H9 (cell line): ENCODE measurements around the gene GPATCH3. TPM values are rescaled to one million over a fixed set of nuclear protein-coding genes. Genes with fewer than 3 reads are reported as not detected.

Experiments
- DNase-seq: peaks from one replicate; pipeline ENCODE4 v3.0.0-alpha.2; 2017
- H2AFZ ChIP-seq: one replicate; pipeline ENCODE4 v1.6.1; 2013; ENCODE audit warnings: mild to moderate bottlenecking, low read length, control low read depth, moderate library complexity
- H2AK5ac ChIP-seq: 2 replicates; pipeline ENCODE4 v1.6.1; 2013; ENCODE audit warnings: low read length, control low read depth, mixed read lengths; ENCODE audit not compliant: insufficient read length
- H2BK120ac ChIP-seq: one replicate; pipeline ENCODE4 v1.6.1; 2013; ENCODE audit warnings: low read depth, mild to moderate bottlenecking, low read length, control low read depth, inconsistent platforms; ENCODE audit not compliant: poor library complexity, severe bottlenecking
- H2BK12ac ChIP-seq: 2 replicates; pipeline ENCODE4 v1.6.1; 2013; ENCODE audit warnings: low read length, control low read depth, mixed read lengths, low read depth; ENCODE audit not compliant: insufficient read length
- H2BK15ac ChIP-seq: 2 replicates; pipeline ENCODE4 v1.6.1; 2013; ENCODE audit warnings: low read depth, low read length, control low read depth
- H2BK20ac ChIP-seq: one replicate; pipeline ENCODE4 v1.6.1; 2013; ENCODE audit warnings: low read depth, mild to moderate bottlenecking, low read length, control low read depth, inconsistent platforms; ENCODE audit not compliant: poor library complexity, severe bottlenecking
- H2BK5ac ChIP-seq: 2 replicates; pipeline ENCODE4 v1.6.1; 2013; ENCODE audit warnings: low read length, control low read depth, mixed read lengths; ENCODE audit not compliant: insufficient read length
- H3K14ac ChIP-seq: 2 replicates; pipeline ENCODE4 v1.6.1; 2013; ENCODE audit warnings: low read length, control low read depth; ENCODE audit not compliant: insufficient read depth
- H3K18ac ChIP-seq: 2 replicates; pipeline ENCODE4 v1.6.1; 2013; ENCODE audit warnings: low read depth, mild to moderate bottlenecking, mixed read lengths, low read length, control low read depth; ENCODE audit not compliant: insufficient read length
- H3K23ac ChIP-seq: 2 replicates; pipeline ENCODE4 v1.6.1; 2013; ENCODE audit warnings: low read length, control low read depth, mixed read lengths, low read depth; ENCODE audit not compliant: insufficient read length
- H3K23me2 ChIP-seq: 2 replicates; pipeline ENCODE4 v1.6.1; 2013; ENCODE audit warnings: low read depth, mild to moderate bottlenecking, mixed read lengths, low read length, control low read depth; ENCODE audit not compliant: insufficient read length, poor library complexity, severe bottlenecking
- H3K27ac ChIP-seq: 2 replicates; pipeline ENCODE4 v1.5.1; 2013; ENCODE audit warnings: low read length, control low read depth, mixed read lengths, low read depth; ENCODE audit not compliant: insufficient read length
- H3K27me3 ChIP-seq: 2 replicates; pipeline ENCODE4 v1.6.1; 2013; ENCODE audit warnings: low read length, control low read depth, inconsistent platforms; ENCODE audit not compliant: insufficient read depth
- H3K4ac ChIP-seq: 2 replicates; pipeline ENCODE4 v1.6.1; 2013; ENCODE audit warnings: low read depth, mild to moderate bottlenecking, control low read depth, inconsistent platforms, low read length, moderate library complexity
- H3K4me1 ChIP-seq: 2 replicates; pipeline ENCODE4 v1.6.1; 2013; ENCODE audit warnings: low read length, control low read depth, inconsistent platforms; ENCODE audit not compliant: insufficient read depth
- H3K4me2 ChIP-seq: 2 replicates; pipeline ENCODE4 v1.6.1; 2013; ENCODE audit warnings: low read length, control low read depth, mixed read lengths; ENCODE audit not compliant: insufficient read length, insufficient read depth
- H3K56ac ChIP-seq: 2 replicates; pipeline ENCODE4 v1.6.1; 2013; ENCODE audit warnings: low read depth, mild to moderate bottlenecking, mixed read lengths, low read length, control low read depth; ENCODE audit not compliant: insufficient read length
- H3K79me1 ChIP-seq: 2 replicates; pipeline ENCODE4 v1.6.1; 2013; ENCODE audit warnings: low read depth, mild to moderate bottlenecking, moderate library complexity, low read length, control low read depth, inconsistent platforms; ENCODE audit not compliant: insufficient read depth, poor library complexity, severe bottlenecking
- H3K79me2 ChIP-seq: 2 replicates; pipeline ENCODE4 v1.6.1; 2013; ENCODE audit warnings: low read length, control low read depth, inconsistent platforms; ENCODE audit not compliant: insufficient read depth
- H3K9ac ChIP-seq: 2 replicates; pipeline ENCODE4 v1.6.1; 2013; ENCODE audit warnings: low read length, control low read depth, mixed read lengths; ENCODE audit not compliant: insufficient read length; ENCODE audit errors: extremely low read depth
- H3K9me3 ChIP-seq: one replicate; pipeline ENCODE4 v1.6.1; 2013; ENCODE audit warnings: low read depth, low read length, inconsistent platforms; ENCODE audit not compliant: control insufficient read depth
- H3T11ph ChIP-seq: one replicate; pipeline ENCODE4 v1.6.1; 2013; ENCODE audit warnings: mild to moderate bottlenecking, low read length, control low read depth, inconsistent platforms
- H4K20me1 ChIP-seq: one replicate; pipeline ENCODE4 v1.6.1; 2013; ENCODE audit not compliant: control insufficient read depth, insufficient read length, insufficient read depth
- H4K5ac ChIP-seq: 2 replicates; pipeline ENCODE4 v1.6.1; 2013; ENCODE audit warnings: low read depth, mild to moderate bottlenecking, mixed read lengths, low read length, control low read depth; ENCODE audit not compliant: insufficient read length
- H4K8ac ChIP-seq: replicated peaks from 2 replicates; pipeline ENCODE4 v1.6.1; 2013; ENCODE audit warnings: low read length, control low read depth, mixed read lengths, low read depth; ENCODE audit not compliant: insufficient read length
- H4K91ac ChIP-seq: 2 replicates; pipeline ENCODE4 v1.6.1; 2013; ENCODE audit warnings: low read depth, mild to moderate bottlenecking, moderate library complexity, mixed read lengths, low read length, control low read depth; ENCODE audit not compliant: insufficient read length
- H3K27ac Mint-ChIP-seq, 3 experiments: 2 replicates in 2 of 3; 3 replicates in 1 of 3; pipeline ENCODE4 v1.8.0; 2020 to 2021; ENCODE audit warnings: mixed read lengths in 3 of 3, mild to moderate bottlenecking in 1 of 3, moderate library complexity in 1 of 3
- H3K27me3 Mint-ChIP-seq: 2 replicates; pipeline ENCODE4 v1.8.0; 2021; ENCODE audit warnings: low read depth, mild to moderate bottlenecking, moderate library complexity, mixed read lengths
- H3K36me3 Mint-ChIP-seq, 3 experiments: 2 replicates in 2 of 3; 3 replicates in 1 of 3; pipeline ENCODE4 v1.8.0; 2020 to 2021; ENCODE audit warnings: low read depth in 3 of 3, mixed read lengths in 3 of 3; ENCODE audit not compliant: insufficient read depth in 1 of 3
- H3K4me1 Mint-ChIP-seq, 2 experiments: 2 replicates each; pipeline ENCODE4 v1.8.0; 2020; ENCODE audit warnings: mixed read lengths in 2 of 2
- H3K4me3 Mint-ChIP-seq, 2 experiments: 2 replicates in 1 of 2; 3 replicates in 1 of 2; pipeline ENCODE4 v1.8.0; 2020 to 2021; ENCODE audit warnings: mild to moderate bottlenecking in 2 of 2, mixed read lengths in 2 of 2, moderate library complexity in 1 of 2
- H3K9me3 Mint-ChIP-seq, 2 experiments: 2 replicates in 1 of 2; 3 replicates in 1 of 2; pipeline ENCODE4 v1.8.0; 2020; ENCODE audit warnings: mild to moderate bottlenecking in 2 of 2, mixed read lengths in 2 of 2, moderate library complexity in 1 of 2
- CTCF ChIP-seq: fragments of 200-600 bp; sonication (generic); conservative IDR thresholded peaks from 3 replicates; pipeline ENCODE4 v1.8.0; 2021; ENCODE audit warnings: antibody characterized with exemption, mild to moderate bottlenecking
- WGBS: extraction: QIAGEN DNeasy Blood & Tissue Kit; methylation state at CpG from one replicate; pipeline ENCODE4 v1.1.7; 2013; ENCODE audit warnings: missing lambda C conversion rate, low lambda C conversion rate, mixed read lengths; ENCODE audit not compliant: insufficient read length; ENCODE audit errors: extremely low coverage; 5-methylcytosine and 5-hydroxymethylcytosine counted together
- total RNA-seq: library from RNA; stranded (reverse); gene quantifications from 2 replicates; pipeline ENCODE4 v1.2.1, GENCODE V29; 2021

The GPATCH3 gene
- total RNA-seq, 1 experiment from 2014 or later, result 19.4 TPM

GRCh38 chr1:26853156-26853555 is 47.1 kb downstream of the GPATCH3 start:
- H4K91ac ChIP-seq, result no peak overlapping the region
- no peak overlapping the region for H3T11ph ChIP-seq
- Mint-ChIP-seq H3K9me3 (no peaks in the 10 kb centered on the region), H3K4me3 (no peak overlapping the region), H3K4me1 (peaks cover 19 to 22% of the 10 kb centered on the region in 2 experiments), H3K27me3 (no peaks in the 10 kb centered on the region), H3K27ac (no peak overlapping the region), H3K36me3 (peaks cover 22 to 62% (median 46%) of the 10 kb centered on the region in 3 experiments; a peak in 6 of 7 replicates)
- no peaks in the 10 kb centered on the region for H3K9me3 ChIP-seq
- DNase-seq, result peak; percentile 84
- H3K14ac ChIP-seq, result no peak overlapping the region
- no peak overlapping the region for H4K8ac ChIP-seq
- no peak overlapping the region for H3K56ac ChIP-seq
- TF ChIP-seq CTCF, result peak; percentile 87
- no CpG with 5 or more reads among the region's 3 CpGs for WGBS
- no peak overlapping the region for H2AFZ ChIP-seq
- H3K79me1 ChIP-seq, result no peaks in the 10 kb centered on the region
- no peaks in the 10 kb centered on the region for H3K79me2 ChIP-seq
- no peak overlapping the region for H2BK20ac ChIP-seq
- H4K20me1 ChIP-seq, result no peaks in the 10 kb centered on the region
- H4K5ac ChIP-seq, result no peak overlapping the region
- H2BK120ac ChIP-seq, result no peak overlapping the region
- no peak overlapping the region for H3K23ac ChIP-seq
- no peak overlapping the region for H3K9ac ChIP-seq
- no peak overlapping the region for H3K27ac ChIP-seq
- H3K4ac ChIP-seq, result no peak overlapping the region
- no peak overlapping the region for H2BK5ac ChIP-seq
- H2BK12ac ChIP-seq, result no peak overlapping the region
- no peak overlapping the region for H2BK15ac ChIP-seq
- H3K18ac ChIP-seq, result no peak overlapping the region
- no peak overlapping the region for H3K4me2 ChIP-seq
- H3K4me1 ChIP-seq, result no peaks in the 10 kb centered on the region
- H3K23me2 ChIP-seq, result no peaks in the 10 kb centered on the region
- no peak overlapping the region for H2AK5ac ChIP-seq
- no peaks in the 10 kb centered on the region for H3K27me3 ChIP-seq
